Measurements from ENCODE around the gene LMF1.

DNA sequence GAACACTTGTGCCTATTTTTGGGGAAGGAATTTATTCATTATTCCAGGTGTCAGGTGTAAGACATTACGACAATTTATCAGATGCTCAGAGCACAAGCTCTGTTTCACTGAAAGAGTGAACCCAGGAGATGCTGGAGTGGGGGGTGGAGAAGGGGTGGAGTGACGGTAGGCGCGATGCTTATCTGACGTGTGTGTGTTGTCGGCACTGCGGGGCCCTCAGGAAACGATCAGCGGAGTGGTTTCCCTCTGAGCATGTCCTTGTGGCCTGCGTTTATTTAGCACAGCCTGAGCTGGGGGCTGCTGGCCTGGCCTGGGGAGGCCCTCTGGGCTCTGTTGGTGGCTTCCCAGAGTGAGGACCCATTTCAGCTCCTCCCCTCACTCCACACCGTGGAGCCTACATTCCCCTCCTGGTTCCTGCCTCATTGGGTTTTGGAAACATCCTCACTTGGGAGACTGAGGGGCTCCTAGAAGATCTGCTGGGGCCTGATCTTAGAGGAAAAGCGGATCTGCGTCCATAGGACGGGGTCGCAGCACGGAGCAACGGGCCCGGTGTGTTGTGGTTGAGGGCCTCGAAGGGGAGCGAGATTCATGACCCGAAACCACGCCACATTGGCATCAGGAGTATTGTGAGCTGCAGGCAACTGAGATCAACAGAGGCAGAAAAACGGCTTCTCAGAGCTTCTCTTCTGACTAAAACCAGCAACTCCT, 151.3 kb downstream of the LMF1 start:
- TF ChIP-seq YY1 (IDR thresholded peaks at IDR 0.05; ENCODE audit: insufficient read depth, insufficient replicate concordance, low read depth, low read length) (no peak), FOXA3 (CRISPR knock-in tag; IDR thresholded peaks at IDR 0.05) (no peak), SIN3A (IDR thresholded peaks at IDR 0.05; ENCODE audit: borderline replicate concordance, low read depth, low read length) (no peak), AKAP8 (CRISPR knock-in tag; IDR thresholded peaks at IDR 0.05) (no peak), TCF7L2 (IDR thresholded peaks at IDR 0.05; ENCODE audit: low read depth, low read length) (no peak), RELA (CRISPR knock-in tag; IDR thresholded peaks at IDR 0.05) (no peak), ZNF589 (CRISPR knock-in tag; conservative IDR thresholded peaks at IDR 0.05) (no peak), U2AF1 (optimal IDR thresholded peaks at IDR 0.05; ENCODE audit: low read depth, low read length) (no peak)
- TF ChIP-seq, protein P1, sequence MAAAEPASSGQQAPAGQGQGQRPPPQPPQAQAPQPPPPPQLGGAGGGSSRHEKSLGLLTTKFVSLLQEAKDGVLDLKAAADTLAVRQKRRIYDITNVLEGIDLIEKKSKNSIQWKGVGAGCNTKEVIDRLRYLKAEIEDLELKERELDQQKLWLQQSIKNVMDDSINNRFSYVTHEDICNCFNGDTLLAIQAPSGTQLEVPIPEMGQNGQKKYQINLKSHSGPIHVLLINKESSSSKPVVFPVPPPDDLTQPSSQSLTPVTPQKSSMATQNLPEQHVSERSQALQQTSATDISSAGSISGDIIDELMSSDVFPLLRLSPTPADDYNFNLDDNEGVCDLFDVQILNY (CRISPR knock-in tag; conservative IDR thresholded peaks at IDR 0.05), result no peak
- TF ChIP-seq, protein P2, sequence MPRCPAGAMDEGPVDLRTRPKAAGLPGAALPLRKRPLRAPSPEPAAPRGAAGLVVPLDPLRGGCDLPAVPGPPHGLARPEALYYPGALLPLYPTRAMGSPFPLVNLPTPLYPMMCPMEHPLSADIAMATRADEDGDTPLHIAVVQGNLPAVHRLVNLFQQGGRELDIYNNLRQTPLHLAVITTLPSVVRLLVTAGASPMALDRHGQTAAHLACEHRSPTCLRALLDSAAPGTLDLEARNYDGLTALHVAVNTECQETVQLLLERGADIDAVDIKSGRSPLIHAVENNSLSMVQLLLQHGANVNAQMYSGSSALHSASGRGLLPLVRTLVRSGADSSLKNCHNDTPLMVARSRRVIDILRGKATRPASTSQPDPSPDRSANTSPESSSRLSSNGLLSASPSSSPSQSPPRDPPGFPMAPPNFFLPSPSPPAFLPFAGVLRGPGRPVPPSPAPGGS (CRISPR knock-in tag; IDR thresholded peaks at IDR 0.05), result no peak
- TF ChIP-seq, protein P3, sequence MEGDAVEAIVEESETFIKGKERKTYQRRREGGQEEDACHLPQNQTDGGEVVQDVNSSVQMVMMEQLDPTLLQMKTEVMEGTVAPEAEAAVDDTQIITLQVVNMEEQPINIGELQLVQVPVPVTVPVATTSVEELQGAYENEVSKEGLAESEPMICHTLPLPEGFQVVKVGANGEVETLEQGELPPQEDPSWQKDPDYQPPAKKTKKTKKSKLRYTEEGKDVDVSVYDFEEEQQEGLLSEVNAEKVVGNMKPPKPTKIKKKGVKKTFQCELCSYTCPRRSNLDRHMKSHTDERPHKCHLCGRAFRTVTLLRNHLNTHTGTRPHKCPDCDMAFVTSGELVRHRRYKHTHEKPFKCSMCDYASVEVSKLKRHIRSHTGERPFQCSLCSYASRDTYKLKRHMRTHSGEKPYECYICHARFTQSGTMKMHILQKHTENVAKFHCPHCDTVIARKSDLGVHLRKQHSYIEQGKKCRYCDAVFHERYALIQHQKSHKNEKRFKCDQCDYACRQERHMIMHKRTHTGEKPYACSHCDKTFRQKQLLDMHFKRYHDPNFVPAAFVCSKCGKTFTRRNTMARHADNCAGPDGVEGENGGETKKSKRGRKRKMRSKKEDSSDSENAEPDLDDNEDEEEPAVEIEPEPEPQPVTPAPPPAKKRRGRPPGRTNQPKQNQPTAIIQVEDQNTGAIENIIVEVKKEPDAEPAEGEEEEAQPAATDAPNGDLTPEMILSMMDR (CRISPR knock-in tag; IDR thresholded peaks at IDR 0.05), result no peak
- TF ChIP-seq, protein P4, sequence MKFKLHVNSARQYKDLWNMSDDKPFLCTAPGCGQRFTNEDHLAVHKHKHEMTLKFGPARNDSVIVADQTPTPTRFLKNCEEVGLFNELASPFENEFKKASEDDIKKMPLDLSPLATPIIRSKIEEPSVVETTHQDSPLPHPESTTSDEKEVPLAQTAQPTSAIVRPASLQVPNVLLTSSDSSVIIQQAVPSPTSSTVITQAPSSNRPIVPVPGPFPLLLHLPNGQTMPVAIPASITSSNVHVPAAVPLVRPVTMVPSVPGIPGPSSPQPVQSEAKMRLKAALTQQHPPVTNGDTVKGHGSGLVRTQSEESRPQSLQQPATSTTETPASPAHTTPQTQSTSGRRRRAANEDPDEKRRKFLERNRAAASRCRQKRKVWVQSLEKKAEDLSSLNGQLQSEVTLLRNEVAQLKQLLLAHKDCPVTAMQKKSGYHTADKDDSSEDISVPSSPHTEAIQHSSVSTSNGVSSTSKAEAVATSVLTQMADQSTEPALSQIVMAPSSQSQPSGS (CRISPR knock-in tag; IDR thresholded peaks at IDR 0.05), result no peak

Measured in HepG2 (cell line).